DOHH2 (cell line): ENCODE data around the gene CCDC117.

Source experiments
- H3F3A ChIP-seq: fragments of 200-600 bp; sonication (generic), shearing (Covaris generic); 2 replicates; pipeline ENCODE4 v1.6.0; 2016; ENCODE audit warnings: antibody characterized with exemption, mild to moderate bottlenecking; ENCODE audit not compliant: control insufficient read depth, insufficient read depth
- H3K27ac ChIP-seq: fragments of 200-600 bp; sonication (generic); 2 replicates; pipeline ENCODE4 v1.5.1; 2014; ENCODE audit warnings: low read depth, mild to moderate bottlenecking, low read length, moderate library complexity
- H3K27me3 ChIP-seq: fragments of 200-600 bp; sonication (generic); 2 replicates; pipeline ENCODE4 v1.6.1; 2014; ENCODE audit warnings: mild to moderate bottlenecking, low read length, mixed read lengths; ENCODE audit not compliant: control insufficient read depth
- H3K36me3 ChIP-seq: fragments of 200-600 bp; sonication (generic); 2 replicates; pipeline ENCODE4 v1.6.1; 2014; ENCODE audit warnings: mild to moderate bottlenecking, low read length, moderate library complexity, mixed read lengths; ENCODE audit not compliant: control insufficient read depth
- H3K4me1 ChIP-seq: fragments of 200-600 bp; sonication (generic); 2 replicates; pipeline ENCODE4 v1.6.1; 2014; ENCODE audit warnings: mild to moderate bottlenecking, low read length, mixed read lengths; ENCODE audit not compliant: control insufficient read depth
- H3K4me2 ChIP-seq: fragments of 200-600 bp; sonication (generic); 2 replicates; pipeline ENCODE4 v1.6.0; 2014; ENCODE audit warnings: mild to moderate bottlenecking, low read length, moderate library complexity
- H3K4me3 ChIP-seq: fragments of 200-600 bp; sonication (generic); 2 replicates; pipeline ENCODE4 v1.5.1; 2014; ENCODE audit warnings: mild to moderate bottlenecking, low read length, mixed read lengths
- H3K79me2 ChIP-seq: fragments of 200-600 bp; sonication (generic); 2 replicates; pipeline ENCODE4 v1.6.1; 2014; ENCODE audit warnings: mild to moderate bottlenecking, low read length, mixed read lengths; ENCODE audit not compliant: control insufficient read depth
- H3K9me2 ChIP-seq: fragments of 200-600 bp; sonication (generic); replicated peaks from 2 replicates; pipeline ENCODE4 v1.6.1; 2014; ENCODE audit warnings: mild to moderate bottlenecking, low read length, mixed read lengths; ENCODE audit not compliant: control insufficient read depth
- H3K9me3 ChIP-seq: fragments of 200-600 bp; sonication (generic); 2 replicates; pipeline ENCODE4 v1.6.1; 2014; ENCODE audit warnings: antibody characterized with exemption, low read length, mixed read lengths; ENCODE audit not compliant: control insufficient read depth, insufficient read depth
- H4K20me1 ChIP-seq: fragments of 200-600 bp; sonication (generic); 2 replicates; pipeline ENCODE4 v1.6.0; 2014; ENCODE audit warnings: low read depth, mild to moderate bottlenecking, antibody characterized with exemption, low read length, moderate library complexity; ENCODE audit not compliant: control insufficient read depth, insufficient read depth
- CTCF ChIP-seq: fragments of 200-600 bp; sonication (generic); IDR thresholded peaks from one replicate; pipeline ENCODE4 v1.5.1; 2014; ENCODE audit warnings: antibody characterized with exemption, mild to moderate bottlenecking, low read depth, low read length; ENCODE audit not compliant: poor library complexity, severe bottlenecking
- EZH2phosphoT487 ChIP-seq: fragments of 200-600 bp; sonication (generic); IDR thresholded peaks from 2 replicates; pipeline ENCODE4 v1.6.1; 2017; ENCODE audit warnings: borderline replicate concordance, mild to moderate bottlenecking, antibody characterized with exemption, low read length, moderate library complexity, mixed read lengths

The CCDC117 gene

GRCh38 chr22:28793976-28794584, 21.6 kb downstream of the CCDC117 start:
- Histone ChIP-seq H3K79me2 (peaks cover 73% of the 10 kb centered on the region), H3K27me3 (no peaks in the 10 kb centered on the region), H3F3A (peaks cover 45% of the 10 kb centered on the region), H3K9me3 (no peaks in the 10 kb centered on the region), H3K9me2 (no peaks in the 10 kb centered on the region), H3K36me3 (peaks cover 72% of the 10 kb centered on the region), H3K4me3 (no peak overlapping the region), H3K4me1 (peaks cover 91% of the 10 kb centered on the region), H4K20me1 (0 out of 2 replicates have a peak, but pooled peaks cover 11% of the 10 kb centered on the region), H3K27ac (peak overlapping the region; percentile 15; the same call in 1 of the 2 replicates), H3K4me2 (peak overlapping the region; percentile 7)
- TF ChIP-seq EZH2phosphoT487 (no peak), CTCF (no peak)

DNA sequence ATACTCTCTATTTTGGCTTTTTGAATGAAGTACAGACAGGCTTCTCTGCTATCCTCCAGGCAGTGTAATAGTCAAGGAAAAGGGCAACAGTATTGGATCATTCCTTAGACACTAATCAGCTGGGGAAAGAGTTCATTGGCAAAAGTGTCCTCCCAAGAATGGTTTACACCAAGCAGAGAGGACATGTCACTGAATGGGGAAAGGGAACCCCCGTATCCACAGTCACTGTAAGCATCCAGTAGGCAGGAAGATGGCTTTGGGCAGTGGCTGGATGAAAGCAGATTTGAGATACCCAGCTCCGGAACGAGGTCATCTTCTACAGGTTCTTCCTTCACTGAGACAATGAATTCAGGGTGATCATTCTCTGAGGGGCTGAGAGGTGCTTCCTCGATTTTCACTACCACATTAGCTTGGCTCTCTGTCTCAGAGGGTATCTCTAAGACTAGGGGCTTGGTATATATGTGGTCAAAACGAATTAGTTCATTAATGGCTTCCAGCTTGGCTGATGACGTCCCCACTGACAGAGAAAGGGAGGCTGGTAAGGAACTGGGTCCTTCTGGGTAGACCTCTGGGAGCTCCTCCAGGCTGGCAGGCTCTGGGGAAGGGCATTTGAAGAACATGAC, 22.7 kb downstream of the CCDC117 start:
- Histone ChIP-seq H3K79me2 (peaks cover 76% of the 10 kb centered on the region), H3K27me3 (no peaks in the 10 kb centered on the region), H4K20me1 (0 out of 2 replicates have a peak, but pooled peaks cover 11% of the 10 kb centered on the region), H3F3A (peaks cover 42% of the 10 kb centered on the region), H3K27ac (no peak overlapping the region), H3K9me2 (no peaks in the 10 kb centered on the region), H3K4me3 (no peak overlapping the region), H3K36me3 (peaks cover 72% of the 10 kb centered on the region), H3K9me3 (no peaks in the 10 kb centered on the region), H3K4me1 (peaks cover 85% of the 10 kb centered on the region), H3K4me2 (peak overlapping the region; percentile 7; the same call in 1 of the 2 replicates)
- no peak for TF ChIP-seq EZH2phosphoT487
- TF ChIP-seq CTCF = no peak

GRCh38 chr22:28795932-28796856, 23.7 kb downstream of the CCDC117 start:
- Histone ChIP-seq H3K4me2 (peak overlapping the region; percentile 18), H3K79me2 (peaks cover 78% of the 10 kb centered on the region), H3K4me1 (peaks cover 75% of the 10 kb centered on the region), H3K9me2 (no peaks in the 10 kb centered on the region), H3K27ac (no peak overlapping the region), H3F3A (peaks cover 36% of the 10 kb centered on the region), H3K4me3 (no peak overlapping the region), H3K9me3 (no peaks in the 10 kb centered on the region), H3K27me3 (no peaks in the 10 kb centered on the region), H3K36me3 (peaks cover 65% of the 10 kb centered on the region), H4K20me1 (0 out of 2 replicates have a peak, but pooled peaks cover 11% of the 10 kb centered on the region)
- no peak for TF ChIP-seq EZH2phosphoT487
